GM23338 (cell line): ENCODE data around the gene OR10A2. TPM values are rescaled to one million over a fixed set of nuclear protein-coding genes. Genes with fewer than 3 reads are reported as not detected.

ENCODE experiments used
- ATAC-seq: fragments of 200-7000 bp; cut with Tn5 transposase; 3 replicates; pipeline ENCODE4 v1.9.1; 2020
- DNase-seq: peaks from one replicate; pipeline ENCODE4 v3.0.0-alpha.2; 2015; ENCODE audit warnings: low spot score
- H2AFZ ChIP-seq: fragments of 200-600 bp; sonication (generic); 2 replicates; pipeline ENCODE4 v1.8.0; 2016; ENCODE audit warnings: antibody characterized with exemption, mild to moderate bottlenecking, moderate library complexity
- H3F3A ChIP-seq: fragments of 200-600 bp; sonication (generic); replicated peaks from 2 replicates; pipeline ENCODE4 v1.8.0; 2017; ENCODE audit warnings: antibody characterized with exemption, mixed run types, low read depth
- H3K27ac ChIP-seq: fragments of 200-600 bp; sonication (generic); 2 replicates; pipeline ENCODE4 v1.6.1; 2016; ENCODE audit warnings: low read depth
- H3K27me3 ChIP-seq: fragments of 200-600 bp; sonication (generic); 2 replicates; pipeline ENCODE4 v1.8.0; 2016; ENCODE audit warnings: mild to moderate bottlenecking, mixed run types, moderate library complexity; ENCODE audit not compliant: insufficient read depth
- H3K36me3 ChIP-seq: fragments of 200-600 bp; sonication (generic); 2 replicates; pipeline ENCODE4 v1.8.0; 2016; ENCODE audit warnings: mild to moderate bottlenecking; ENCODE audit not compliant: insufficient read depth
- H3K4me1 ChIP-seq: fragments of 200-600 bp; sonication (generic); 2 replicates; pipeline ENCODE4 v1.8.0; 2016; ENCODE audit warnings: mild to moderate bottlenecking, moderate library complexity; ENCODE audit not compliant: insufficient read depth
- H3K4me2 ChIP-seq: fragments of 200-600 bp; sonication (generic); 2 replicates; pipeline ENCODE4 v1.7.1; 2017; ENCODE audit warnings: mixed run types
- H3K4me3 ChIP-seq: fragments of 200-600 bp; sonication (generic); 2 replicates; pipeline ENCODE4 v1.6.1; 2016; ENCODE audit warnings: mixed run types
- H3K79me2 ChIP-seq: fragments of 200-600 bp; sonication (generic); replicated peaks from 2 replicates; pipeline ENCODE4 v1.8.0; 2017; ENCODE audit warnings: mild to moderate bottlenecking; ENCODE audit not compliant: insufficient read depth
- H3K9me2 ChIP-seq: fragments of 200-600 bp; sonication (generic); 2 replicates; pipeline ENCODE4 v1.8.0; 2017; ENCODE audit not compliant: insufficient read depth
- H4K20me1 ChIP-seq: fragments of 200-600 bp; sonication (generic); replicated peaks from 2 replicates; pipeline ENCODE4 v1.8.0; 2017; ENCODE audit warnings: mild to moderate bottlenecking; ENCODE audit not compliant: insufficient read depth
- H3K27ac Mint-ChIP-seq: 2 replicates; pipeline ENCODE4 v1.8.0; 2020; ENCODE audit warnings: inconsistent platforms, mild to moderate bottlenecking, moderate library complexity, mixed read lengths
- H3K27me3 Mint-ChIP-seq: 3 replicates; pipeline ENCODE4 v1.8.0; 2022; ENCODE audit warnings: low read depth, mild to moderate bottlenecking, moderate library complexity, mixed read lengths, inconsistent platforms; ENCODE audit not compliant: insufficient read depth, poor library complexity
- H3K36me3 Mint-ChIP-seq: 3 replicates; pipeline ENCODE4 v1.8.0; 2021; ENCODE audit warnings: low read depth, mild to moderate bottlenecking, inconsistent platforms, moderate library complexity, mixed read lengths
- H3K4me1 Mint-ChIP-seq: 3 replicates; pipeline ENCODE4 v1.8.0; 2020; ENCODE audit warnings: mild to moderate bottlenecking, inconsistent platforms, mixed read lengths
- H3K4me3 Mint-ChIP-seq: 3 replicates; pipeline ENCODE4 v1.8.0; 2021; ENCODE audit warnings: moderate library complexity, mild to moderate bottlenecking, inconsistent platforms, mixed read lengths
- H3K9me3 Mint-ChIP-seq: 3 replicates; pipeline ENCODE4 v1.8.0; 2020; ENCODE audit warnings: moderate library complexity, mild to moderate bottlenecking, inconsistent platforms, mixed read lengths
- CREB1 ChIP-seq: fragments of 250-450 bp; sonication (Bioruptor Pico); IDR thresholded peaks from 2 replicates; pipeline ENCODE4 v1.5.0; 2020; ENCODE audit warnings: low read depth, mild to moderate bottlenecking, moderate library complexity
- EZH2phosphoT487 ChIP-seq: fragments of 200-600 bp; sonication (generic); IDR thresholded peaks from one replicate; pipeline ENCODE4 v1.8.1; 2018; ENCODE audit warnings: antibody characterized with exemption; ENCODE audit not compliant: unreplicated experiment
- JUNB ChIP-seq: IDR thresholded peaks from one replicate; pipeline ENCODE4 v1.6.1; 2016; ENCODE audit warnings: antibody characterized with exemption; ENCODE audit not compliant: unreplicated experiment
- POLR2AphosphoS5 ChIP-seq: IDR thresholded peaks from 2 replicates; pipeline ENCODE4 v1.6.1; 2016; ENCODE audit warnings: antibody characterized with exemption, low read depth
- ZNF331 ChIP-seq: fragments of 250-450 bp; sonication (Bioruptor Pico); IDR thresholded peaks from 2 replicates; pipeline ENCODE4 v1.5.0; 2020; ENCODE audit warnings: low read depth, mild to moderate bottlenecking, moderate library complexity
- polyA plus RNA-seq: library from polyadenylated mRNA; unstranded; fragments of >200 nt; fragmentation: Nextera tagmentation; extraction: Ambion mirVana; gene quantifications from 2 replicates; pipeline ENCODE4 v1.2.1, GENCODE V29; 2016
- total RNA-seq: library from RNA; depleted of rRNA; stranded (reverse); fragments of >200 nt; shearing (Covaris generic); gene quantifications from 2 replicates; pipeline ENCODE4 v1.2.3, GENCODE V29; 2014
- TF ChIP-seq, protein P1 (sequence below): IDR thresholded peaks from one replicate; pipeline ENCODE4 v1.6.1; 2018; ENCODE audit warnings: antibody characterized with exemption; ENCODE audit not compliant: unreplicated experiment
- TF ChIP-seq, protein P2 (sequence below), 2 experiments: fragments of 200-600 bp in 1 of 2; sonication (generic) in 1 of 2; conservative IDR thresholded peaks; 2 replicates each; pipeline versions ENCODE4 v1.5.1 to v1.6.1; 2016 to 2017; ENCODE audit warnings: antibody characterized with exemption in 2 of 2, low read depth in 2 of 2, mild to moderate bottlenecking in 2 of 2, moderate library complexity in 1 of 2

The OR10A2 gene
- total and polyA plus RNA-seq, 2 experiments from 2014 or later = 0.27 TPM; not detected in 1

DNA sequence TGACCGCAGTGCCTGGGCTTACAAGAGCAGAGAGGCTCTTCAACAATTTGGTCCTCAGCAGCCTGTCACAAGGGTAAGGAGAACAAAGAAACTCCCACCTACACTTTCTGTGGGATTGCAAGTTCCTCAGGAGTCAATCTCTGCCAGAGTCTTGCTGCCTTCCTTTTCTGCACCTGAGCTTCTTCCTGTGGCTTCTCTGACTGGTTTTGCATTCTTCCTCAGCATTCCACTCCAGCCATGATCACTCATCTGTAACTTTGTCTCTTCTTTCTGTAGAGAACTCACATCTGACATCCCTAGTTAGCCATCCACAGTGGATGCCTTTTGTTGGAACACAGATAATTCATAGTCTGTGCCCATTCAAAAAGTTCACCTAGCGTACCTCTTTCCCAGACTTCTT is 49.2 kb upstream of the OR10A2 start:
- H3F3A ChIP-seq = no peaks in the 10 kb centered on the region
- no peak overlapping the region for H3K27ac ChIP-seq
- no peak overlapping the region for H3K4me2 ChIP-seq
- no peak overlapping the region for H3K4me3 Mint-ChIP-seq
- peak; percentile 3 for DNase-seq
- H3K9me2 ChIP-seq = no peaks in the 10 kb centered on the region
- no peaks in the 10 kb centered on the region for H4K20me1 ChIP-seq
- no peak for ATAC-seq
- H3K27me3 Mint-ChIP-seq = peaks cover 3% of the 10 kb centered on the region
- H3K4me1 Mint-ChIP-seq = peaks cover 4% of the 10 kb centered on the region; the same call in 1 of the 3 replicates
- no peak overlapping the region for H2AFZ ChIP-seq
- TF ChIP-seq JUNB (no peak), CREB1 (CRISPR knock-in tag) (no peak)
- TF ChIP-seq, protein P1, sequence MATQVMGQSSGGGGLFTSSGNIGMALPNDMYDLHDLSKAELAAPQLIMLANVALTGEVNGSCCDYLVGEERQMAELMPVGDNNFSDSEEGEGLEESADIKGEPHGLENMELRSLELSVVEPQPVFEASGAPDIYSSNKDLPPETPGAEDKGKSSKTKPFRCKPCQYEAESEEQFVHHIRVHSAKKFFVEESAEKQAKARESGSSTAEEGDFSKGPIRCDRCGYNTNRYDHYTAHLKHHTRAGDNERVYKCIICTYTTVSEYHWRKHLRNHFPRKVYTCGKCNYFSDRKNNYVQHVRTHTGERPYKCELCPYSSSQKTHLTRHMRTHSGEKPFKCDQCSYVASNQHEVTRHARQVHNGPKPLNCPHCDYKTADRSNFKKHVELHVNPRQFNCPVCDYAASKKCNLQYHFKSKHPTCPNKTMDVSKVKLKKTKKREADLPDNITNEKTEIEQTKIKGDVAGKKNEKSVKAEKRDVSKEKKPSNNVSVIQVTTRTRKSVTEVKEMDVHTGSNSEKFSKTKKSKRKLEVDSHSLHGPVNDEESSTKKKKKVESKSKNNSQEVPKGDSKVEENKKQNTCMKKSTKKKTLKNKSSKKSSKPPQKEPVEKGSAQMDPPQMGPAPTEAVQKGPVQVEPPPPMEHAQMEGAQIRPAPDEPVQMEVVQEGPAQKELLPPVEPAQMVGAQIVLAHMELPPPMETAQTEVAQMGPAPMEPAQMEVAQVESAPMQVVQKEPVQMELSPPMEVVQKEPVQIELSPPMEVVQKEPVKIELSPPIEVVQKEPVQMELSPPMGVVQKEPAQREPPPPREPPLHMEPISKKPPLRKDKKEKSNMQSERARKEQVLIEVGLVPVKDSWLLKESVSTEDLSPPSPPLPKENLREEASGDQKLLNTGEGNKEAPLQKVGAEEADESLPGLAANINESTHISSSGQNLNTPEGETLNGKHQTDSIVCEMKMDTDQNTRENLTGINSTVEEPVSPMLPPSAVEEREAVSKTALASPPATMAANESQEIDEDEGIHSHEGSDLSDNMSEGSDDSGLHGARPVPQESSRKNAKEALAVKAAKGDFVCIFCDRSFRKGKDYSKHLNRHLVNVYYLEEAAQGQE = no peak
- H3K4me3 ChIP-seq = no peak overlapping the region
- no peak overlapping the region for H3K27ac Mint-ChIP-seq
- H3K4me1 ChIP-seq = no peaks in the 10 kb centered on the region
- H3K27me3 ChIP-seq = no peaks in the 10 kb centered on the region
- H3K79me2 ChIP-seq = no peaks in the 10 kb centered on the region
- peaks cover 7% of the 10 kb centered on the region for H3K36me3 Mint-ChIP-seq
- no peaks in the 10 kb centered on the region for H3K36me3 ChIP-seq
- peaks cover 9% of the 10 kb centered on the region; the same call in 2 of the 3 replicates for H3K9me3 Mint-ChIP-seq

DNA sequence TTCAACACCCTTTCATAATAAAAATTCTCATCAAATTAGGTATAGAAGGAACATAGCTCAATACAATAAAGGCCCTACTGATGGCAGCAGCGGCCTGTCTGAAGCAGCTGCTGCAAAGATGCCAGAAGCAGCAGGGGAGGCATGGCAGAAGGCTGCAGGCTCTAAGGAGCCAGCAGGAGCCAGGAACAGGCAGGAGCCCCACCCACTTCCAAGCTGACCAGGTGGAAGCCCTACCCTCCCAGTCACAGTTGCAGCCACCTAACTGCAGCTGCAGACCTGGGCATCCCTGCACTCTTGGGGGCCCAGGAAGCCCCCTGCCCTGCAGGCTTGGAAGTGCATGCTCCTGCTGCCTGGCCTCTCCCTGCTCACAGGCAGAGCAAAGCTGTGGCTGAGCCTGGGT is 45.2 kb upstream of the OR10A2 start:
- no peak overlapping the region for H3K27ac ChIP-seq
- H3K9me2 ChIP-seq = no peaks in the 10 kb centered on the region
- H3K4me2 ChIP-seq = no peak overlapping the region
- Mint-ChIP-seq H3K27me3 (peaks cover under 1% of the 10 kb centered on the region), H3K4me3 (no peak overlapping the region), H3K36me3 (peaks cover 10% of the 10 kb centered on the region), H3K27ac (no peak overlapping the region), H3K9me3 (peaks cover 18% of the 10 kb centered on the region; the same call in 2 of the 3 replicates), H3K4me1 (peaks cover 4% of the 10 kb centered on the region; the same call in 1 of the 3 replicates)
- no peak overlapping the region for H3K4me3 ChIP-seq
- peak; percentile 100 for ATAC-seq
- no peaks in the 10 kb centered on the region for H3K27me3 ChIP-seq
- no peaks in the 10 kb centered on the region for H3K36me3 ChIP-seq
- no peak overlapping the region for H2AFZ ChIP-seq
- H3K4me1 ChIP-seq = no peaks in the 10 kb centered on the region
- H4K20me1 ChIP-seq = no peaks in the 10 kb centered on the region
- H3K79me2 ChIP-seq = no peaks in the 10 kb centered on the region
- no peaks in the 10 kb centered on the region for H3F3A ChIP-seq
- DNase-seq = peak; percentile 70
- TF ChIP-seq, protein P2, sequence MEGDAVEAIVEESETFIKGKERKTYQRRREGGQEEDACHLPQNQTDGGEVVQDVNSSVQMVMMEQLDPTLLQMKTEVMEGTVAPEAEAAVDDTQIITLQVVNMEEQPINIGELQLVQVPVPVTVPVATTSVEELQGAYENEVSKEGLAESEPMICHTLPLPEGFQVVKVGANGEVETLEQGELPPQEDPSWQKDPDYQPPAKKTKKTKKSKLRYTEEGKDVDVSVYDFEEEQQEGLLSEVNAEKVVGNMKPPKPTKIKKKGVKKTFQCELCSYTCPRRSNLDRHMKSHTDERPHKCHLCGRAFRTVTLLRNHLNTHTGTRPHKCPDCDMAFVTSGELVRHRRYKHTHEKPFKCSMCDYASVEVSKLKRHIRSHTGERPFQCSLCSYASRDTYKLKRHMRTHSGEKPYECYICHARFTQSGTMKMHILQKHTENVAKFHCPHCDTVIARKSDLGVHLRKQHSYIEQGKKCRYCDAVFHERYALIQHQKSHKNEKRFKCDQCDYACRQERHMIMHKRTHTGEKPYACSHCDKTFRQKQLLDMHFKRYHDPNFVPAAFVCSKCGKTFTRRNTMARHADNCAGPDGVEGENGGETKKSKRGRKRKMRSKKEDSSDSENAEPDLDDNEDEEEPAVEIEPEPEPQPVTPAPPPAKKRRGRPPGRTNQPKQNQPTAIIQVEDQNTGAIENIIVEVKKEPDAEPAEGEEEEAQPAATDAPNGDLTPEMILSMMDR (conservative IDR thresholded peaks at IDR 0.05; ENCODE audit: low read depth in 2 of 2) = peak; percentile 46 to 62
- no peak for TF ChIP-seq ZNF331
- no peak for TF ChIP-seq EZH2phosphoT487
- no peak for TF ChIP-seq POLR2AphosphoS5
- TF ChIP-seq, protein P1 = no peak
